GM19328 (cell line): ENCODE data around the gene MRPL42.
"Not testable (repeated sequence)": the region's sequence is repeated elsewhere in the genome, so short reads cannot be mapped to it uniquely, and the experiment has no call there.

Experiments
- ATAC-seq: cut with Tn5 transposase; IDR thresholded peaks from one replicate; pipeline ENCODE4 v1.9.1; 2021; ENCODE audit warnings: mild to moderate bottlenecking, moderate library complexity; ENCODE audit not compliant: unreplicated experiment

Gene MRPL42

DNA sequence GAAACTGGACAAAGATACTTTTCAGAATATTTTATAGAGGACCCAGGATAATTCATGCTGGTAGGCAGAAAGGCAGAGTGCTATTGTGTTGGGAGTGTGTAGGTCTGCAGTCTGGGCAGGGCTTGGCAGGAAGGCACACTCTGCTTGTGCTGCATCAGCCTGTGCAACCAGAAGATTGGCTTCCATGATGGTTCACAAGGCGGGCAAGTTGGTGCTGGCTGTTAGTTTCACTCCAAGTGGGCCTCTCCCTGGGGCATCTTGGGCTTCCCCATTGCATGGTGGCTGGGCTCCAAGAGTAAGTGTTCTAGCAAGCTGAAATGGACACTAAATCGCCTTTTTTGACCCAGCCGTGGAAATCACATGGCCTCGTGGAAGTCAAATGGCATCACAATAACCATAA lies 23.7 kb upstream of the MRPL42 start:
- ATAC-seq = no peak

DNA sequence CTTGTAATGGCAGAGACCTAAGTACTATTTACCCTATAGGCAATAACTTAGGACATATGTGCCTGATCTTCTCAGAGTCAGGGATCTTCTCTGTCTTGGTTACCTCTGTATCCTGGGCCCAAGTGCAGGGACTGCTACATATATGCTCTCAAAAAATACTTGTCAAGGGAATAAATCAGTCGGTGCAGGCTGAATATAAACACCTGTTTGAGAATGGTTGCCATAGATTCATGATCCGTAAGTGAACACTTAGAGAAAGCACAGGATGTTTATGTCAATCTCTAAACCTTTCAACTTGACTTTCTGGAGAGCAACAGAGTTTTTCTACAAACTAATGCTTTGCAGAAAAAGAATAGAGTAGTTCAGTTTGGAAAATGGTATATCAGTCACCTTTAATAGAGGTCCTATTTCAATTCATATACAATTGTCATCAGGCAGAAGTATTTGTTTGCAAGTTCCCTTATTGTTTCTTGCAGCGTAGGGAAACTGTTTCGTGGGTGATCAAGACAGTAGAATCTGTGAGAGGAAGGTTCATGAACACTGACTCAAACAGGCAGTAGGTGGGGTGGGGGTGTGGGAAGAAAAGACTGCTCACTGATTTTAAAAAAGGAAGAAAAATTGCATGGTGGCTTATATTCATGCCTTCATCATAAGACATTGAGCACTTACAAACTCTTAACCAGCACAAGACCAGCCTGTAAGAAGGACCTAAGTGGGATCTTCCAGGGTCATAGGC lies 19.6 kb upstream of the MRPL42 start:
- ATAC-seq = no peak

DNA sequence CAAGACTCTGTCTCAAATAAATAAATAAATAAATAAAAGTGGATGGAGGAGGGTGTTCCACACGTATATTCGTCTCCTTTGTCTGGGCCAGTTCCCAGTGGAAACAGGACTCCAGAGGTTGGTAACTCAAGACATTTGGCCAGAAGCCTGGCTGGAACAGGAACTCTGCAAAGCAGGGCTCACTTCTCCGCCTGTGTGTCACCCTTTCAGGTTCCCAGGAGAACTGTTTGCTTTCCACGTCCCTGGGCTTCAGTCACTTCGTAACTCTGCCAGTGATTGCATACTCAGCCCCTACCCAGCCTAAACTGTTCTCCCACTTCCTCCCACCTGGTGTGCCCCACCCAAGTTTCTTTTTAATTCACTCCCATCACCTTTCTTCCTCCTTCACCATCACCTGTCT lies 18.5 kb upstream of the MRPL42 start:
- ATAC-seq = no peak

DNA sequence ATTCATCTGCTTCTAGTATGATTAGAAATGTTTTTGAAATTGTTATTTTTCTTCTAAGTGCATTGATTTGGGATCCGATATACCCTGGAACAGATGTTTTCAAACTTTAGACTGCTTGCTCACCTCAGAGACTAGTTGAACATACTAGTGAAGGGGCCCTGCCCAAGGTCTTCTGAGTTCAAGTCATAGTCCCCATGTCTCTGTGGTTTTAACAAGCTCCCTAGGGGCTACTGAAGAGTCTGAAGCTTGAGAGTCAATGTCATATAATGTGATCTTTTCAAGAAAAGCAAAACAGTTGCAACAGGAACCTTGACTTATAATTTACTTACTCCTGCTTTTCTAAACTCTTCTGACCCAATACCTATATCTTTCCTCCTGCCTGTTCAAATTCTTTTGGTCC lies 18.0 kb upstream of the MRPL42 start:
- ATAC-seq = no peak

DNA sequence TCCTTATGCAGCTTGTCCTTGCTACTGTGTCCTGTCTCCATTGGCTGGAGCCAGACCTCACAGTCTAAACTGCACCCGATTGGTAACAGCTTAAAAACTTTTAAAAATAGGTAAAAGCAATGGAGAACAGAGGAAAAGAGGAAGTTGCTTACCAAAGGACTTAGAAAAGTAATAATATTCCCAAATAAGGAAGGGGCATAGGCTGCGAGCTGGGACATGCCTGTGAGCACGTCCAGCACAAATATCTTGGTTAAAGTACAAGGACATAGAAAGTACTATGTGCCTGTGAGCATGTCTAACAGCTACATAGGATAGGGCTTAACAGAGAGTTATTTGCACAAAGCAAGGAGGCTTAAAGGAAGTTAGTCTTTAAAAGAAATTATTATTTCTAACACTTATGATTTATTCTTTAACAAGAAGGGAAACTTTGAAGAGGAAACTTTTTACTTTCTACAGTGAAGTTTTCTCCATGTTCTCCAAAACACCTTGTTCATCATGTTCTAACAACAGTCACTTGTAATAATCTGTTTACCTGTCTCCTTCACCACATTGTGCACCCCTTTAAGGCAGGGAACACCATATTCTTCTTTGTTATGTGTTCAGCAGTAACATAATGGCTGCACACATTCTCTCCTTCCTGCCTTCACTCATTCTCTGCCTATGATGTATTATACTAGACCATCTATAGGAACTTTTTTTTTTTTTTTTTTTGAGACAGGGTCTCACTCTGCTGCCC lies 15.7 kb upstream of the MRPL42 start:
- no peak for ATAC-seq

DNA sequence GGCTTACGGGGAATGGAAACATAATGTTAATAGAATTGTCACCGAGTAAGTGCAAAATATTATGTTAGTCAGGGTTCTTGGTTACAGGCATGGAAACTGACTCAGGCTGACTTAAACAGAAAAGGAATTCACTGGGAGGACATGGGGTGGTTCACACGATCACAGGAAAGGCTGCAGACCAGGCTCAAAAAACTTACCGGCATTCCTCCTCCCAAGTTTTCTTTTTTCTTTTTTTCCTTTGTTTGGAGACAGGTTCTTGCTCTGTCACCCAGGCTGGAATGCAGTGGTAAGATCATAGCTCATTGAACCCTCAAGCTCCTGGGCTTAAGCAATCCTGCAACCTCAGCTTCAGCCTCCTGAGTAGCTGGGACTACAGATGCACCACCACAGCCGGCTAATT lies 13.7 kb upstream of the MRPL42 start:
- no peak for ATAC-seq

DNA sequence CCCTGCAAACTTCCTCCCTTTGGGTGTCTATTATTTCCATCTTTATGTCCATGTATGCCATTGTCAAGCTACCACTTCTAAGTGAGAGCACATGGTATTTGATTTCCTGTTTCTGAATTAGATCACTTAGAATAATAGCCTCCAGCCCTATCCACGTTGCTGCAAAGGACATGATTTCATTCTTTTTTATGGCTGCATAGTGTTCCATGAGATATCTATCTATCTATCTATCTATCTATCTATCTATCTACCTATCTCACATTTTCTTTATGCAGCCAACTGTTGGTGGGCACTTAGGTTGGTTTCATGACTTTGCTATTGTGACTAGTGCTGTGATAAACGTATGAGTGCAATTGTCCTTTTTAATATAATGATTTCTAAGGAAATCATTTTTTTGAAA lies 11.2 kb upstream of the MRPL42 start:
- no peak for ATAC-seq

DNA sequence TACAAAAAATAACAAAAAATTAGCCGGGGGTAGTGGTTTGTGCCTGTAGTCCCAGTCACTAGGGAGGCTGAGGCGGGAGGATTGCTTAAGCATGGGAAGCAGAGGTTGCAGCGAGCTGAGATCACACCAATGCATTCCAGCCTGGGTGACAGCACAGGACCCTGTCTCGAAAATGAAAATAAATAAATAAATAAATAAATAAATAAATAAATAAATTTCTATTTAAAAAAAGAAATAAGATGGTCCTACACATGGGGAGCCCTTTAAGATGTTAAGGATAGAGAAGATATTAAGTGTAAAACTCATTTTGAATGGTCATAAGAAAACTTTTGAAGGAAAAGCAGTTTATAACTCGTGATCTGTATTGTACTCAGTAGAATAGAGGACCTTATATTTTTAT lies 8.2 kb upstream of the MRPL42 start:
- no peak for ATAC-seq

DNA sequence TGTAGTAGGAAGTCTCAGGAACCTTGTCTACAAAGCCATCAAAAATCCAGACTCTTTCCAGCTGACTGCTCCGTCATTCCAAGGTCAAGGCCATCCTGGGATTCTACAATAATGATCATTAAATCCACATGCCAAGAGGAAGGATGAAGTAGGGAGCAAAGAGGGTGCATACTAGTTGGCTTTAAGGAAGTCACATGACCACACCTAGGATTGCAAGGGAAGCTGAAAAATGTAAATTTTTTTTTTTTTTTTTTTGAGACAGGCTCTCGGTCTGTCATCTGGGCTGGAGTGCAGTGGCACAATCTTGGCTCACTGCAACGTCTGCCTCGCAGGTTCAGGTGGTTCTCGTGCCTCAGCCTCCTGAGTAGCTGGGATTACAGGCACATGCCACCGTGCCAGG lies 7.3 kb upstream of the MRPL42 start:
- no peak for ATAC-seq

DNA sequence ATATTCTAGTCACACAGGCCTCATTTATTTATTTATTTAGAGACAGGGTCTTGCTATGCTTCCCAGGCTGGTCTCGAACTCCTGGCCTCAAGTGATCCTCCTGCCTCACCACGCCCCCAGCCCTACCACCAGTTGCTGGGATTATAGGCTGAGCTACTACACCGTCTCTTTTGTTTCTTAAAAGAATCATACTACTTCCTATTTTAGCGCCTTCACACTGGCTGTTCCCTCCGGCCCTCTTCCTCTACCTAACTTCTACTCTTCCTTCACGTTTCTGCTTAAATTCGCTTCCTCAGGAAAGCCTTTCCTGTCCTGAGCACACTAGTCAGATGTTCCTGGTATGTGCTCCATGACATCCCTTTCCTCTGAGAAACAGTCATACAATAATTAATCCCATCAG lies 6.4 kb upstream of the MRPL42 start:
- no peak for ATAC-seq

DNA sequence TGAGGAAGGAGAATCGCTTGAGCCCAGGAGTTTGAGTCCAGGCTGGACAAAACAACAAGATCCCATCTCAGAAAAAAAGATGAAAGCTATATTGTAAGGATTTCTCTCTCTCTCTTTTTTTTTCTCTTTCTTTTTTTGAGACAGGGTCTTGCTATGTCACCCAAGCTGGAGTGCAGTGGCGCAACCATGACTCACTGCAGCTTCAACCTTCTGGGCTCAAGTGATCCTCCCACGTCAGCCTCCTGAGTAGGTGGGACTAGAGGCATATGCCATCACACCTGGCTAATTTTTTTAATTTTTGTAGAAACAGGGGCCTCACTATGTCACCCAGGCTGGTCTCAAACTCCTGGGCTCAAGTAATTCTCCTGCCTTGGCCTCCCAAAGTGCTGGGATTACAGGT lies 5.8 kb upstream of the MRPL42 start:
- ATAC-seq = no peak

DNA sequence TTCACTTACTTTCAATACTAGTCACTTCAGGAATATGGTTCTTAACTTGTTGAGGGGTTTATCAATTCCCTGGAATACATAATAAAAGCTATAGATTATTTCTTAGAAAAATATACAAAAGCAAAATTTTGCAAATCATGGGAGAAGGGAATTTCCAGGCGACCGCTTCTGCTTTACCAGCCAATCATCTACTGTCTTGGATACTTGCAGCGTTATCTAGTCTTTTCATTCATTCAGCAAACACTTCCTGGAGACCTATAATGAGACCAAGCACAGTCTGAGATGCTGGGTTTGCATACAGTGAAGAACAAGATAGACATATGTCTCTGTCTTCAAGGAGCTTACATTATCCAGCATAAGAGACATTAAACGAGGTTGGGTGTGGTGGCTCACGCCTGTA lies 1.5 kb upstream of the MRPL42 start:
- no peak for ATAC-seq

DNA sequence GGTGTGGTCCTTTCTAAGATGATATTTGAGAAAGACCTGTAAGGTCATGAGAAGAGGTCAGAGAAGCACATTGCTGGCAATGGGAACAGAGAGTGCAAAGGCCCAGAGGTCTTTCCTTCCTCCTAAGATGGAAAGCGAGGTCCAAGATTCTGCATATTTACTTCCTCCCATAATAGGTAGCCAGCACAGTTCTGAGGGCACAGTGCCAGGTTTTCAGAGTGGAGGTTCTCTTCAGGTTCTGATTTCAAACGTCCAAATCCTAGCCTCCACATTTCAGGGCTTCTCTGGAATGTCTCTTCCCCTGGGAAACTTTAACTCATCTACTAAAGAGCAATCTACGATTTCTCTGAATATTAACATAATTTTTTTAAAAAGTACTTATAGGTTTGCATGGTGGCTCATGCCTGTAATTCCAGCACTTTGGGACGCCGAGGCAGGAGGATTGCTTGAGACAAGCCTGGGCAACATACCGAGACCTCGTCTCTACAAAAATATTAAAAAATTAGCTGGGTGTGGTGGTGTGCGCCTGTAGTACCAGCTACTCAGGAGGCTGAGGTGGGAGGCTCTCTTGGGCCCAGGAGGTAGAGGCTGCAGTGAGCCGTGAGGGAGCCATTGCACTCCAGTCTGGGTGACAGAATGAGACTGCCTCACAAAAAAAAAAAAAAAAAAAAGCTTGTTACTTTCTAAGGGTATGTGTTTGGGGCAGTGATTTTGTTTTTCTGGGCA lies 526 bp upstream of the MRPL42 start:
- no peak for ATAC-seq

DNA sequence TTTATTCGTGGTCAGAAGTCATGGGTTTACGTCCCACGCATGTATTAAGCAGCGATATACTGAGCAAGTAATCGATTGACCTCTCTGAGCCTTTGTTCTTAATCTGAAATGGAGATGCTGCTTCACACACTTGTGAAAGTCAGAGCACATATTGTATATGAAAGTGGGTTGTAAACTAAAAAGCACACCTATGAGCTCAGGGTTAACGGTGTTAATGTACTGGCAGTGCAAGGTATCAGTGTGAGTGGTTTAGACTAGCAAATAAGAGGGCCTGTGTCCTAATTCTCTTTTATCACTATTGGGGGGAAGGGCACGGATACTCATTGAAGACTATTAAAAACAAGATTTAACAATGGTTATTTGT lies 676 bp downstream of the MRPL42 start:
- ATAC-seq = peak; percentile 15

DNA sequence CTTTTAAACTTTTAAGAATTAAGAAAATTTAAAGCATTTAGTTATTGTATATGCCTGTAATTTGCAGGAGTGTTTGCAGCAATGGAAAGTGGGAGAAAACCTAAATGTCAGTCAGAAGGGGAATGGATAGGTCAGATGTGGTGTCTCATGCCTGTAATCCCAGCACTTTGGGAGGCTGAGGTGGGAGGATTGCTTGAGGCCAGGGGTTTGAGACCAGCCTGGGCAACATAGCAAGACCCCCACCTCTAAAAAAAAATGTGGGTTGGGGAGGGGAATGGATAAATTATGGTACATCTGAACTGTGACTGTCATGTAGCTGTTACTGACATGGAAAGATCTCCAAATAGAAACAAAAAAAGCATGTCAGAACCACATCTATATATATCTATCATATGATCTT lies 2.1 kb downstream of the MRPL42 start:
- ATAC-seq = no peak

DNA sequence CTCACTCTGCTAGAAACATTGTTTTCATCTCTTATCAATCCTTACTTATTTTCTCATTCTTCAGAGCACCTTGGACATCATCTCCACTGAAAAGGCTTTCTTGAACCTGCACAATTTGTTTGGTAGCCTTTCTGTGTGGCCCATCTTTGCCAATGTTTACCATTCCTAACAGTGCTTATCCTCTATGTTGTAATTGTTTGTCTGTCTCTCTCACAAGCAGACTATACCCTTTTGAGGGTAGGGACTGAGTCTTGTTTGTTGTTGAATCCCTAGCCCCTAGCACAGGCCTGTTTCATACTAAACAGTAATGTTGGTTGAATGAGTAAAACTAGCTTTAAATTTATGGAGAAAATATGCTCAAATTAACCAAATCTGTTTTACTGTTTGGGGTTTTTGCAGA lies 9.2 kb downstream of the MRPL42 start:
- ATAC-seq = no peak

DNA sequence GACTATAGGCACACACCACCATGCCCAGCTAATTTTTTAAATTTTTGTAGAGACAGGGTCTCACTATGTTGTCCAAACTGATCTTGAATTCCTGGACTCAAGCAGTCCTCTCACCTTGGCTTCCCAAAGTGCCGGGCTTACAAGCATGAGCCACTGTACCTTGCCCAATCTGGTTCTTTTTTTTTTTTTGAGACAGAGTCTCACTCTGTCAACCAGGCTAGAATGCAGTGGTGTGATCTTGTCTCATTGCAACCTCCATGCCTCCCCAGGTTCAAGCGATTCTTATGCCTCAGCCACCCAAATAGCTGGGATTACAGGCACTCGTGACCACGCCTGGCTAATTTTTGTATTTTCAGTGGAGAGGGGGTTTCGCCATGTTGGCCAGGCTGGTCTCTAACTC lies 15.4 kb downstream of the MRPL42 start:
- no peak for ATAC-seq

DNA sequence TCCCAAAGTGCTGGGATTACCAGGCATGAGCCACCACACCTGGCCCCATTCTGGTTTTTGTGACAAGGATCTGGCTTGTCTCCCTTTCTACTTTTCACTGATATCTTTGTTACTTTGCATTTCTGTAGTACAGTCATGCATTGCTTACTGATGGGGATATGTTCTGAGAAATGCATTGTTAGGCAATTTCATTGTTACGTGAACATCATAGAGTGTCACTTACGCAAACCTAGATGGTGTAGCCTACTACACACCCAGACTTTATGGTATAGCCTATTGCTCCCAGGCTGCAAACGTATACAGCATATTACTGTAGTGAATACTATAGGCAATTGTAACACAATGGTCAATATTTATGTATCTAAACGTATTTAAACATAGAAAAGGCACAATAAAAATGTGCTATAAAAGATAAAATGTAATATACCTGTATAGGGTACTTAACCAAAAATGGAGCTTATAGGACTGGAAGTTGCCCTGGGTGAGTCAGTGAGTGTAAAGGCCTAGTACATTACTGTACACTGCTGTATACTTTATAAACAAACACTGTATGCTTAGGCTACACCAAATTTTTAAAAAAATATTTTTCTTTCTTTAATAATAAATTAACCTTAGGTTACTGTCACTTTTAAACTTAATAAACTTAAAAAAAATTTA lies 16.0 kb downstream of the MRPL42 start:
- no peak for ATAC-seq

DNA sequence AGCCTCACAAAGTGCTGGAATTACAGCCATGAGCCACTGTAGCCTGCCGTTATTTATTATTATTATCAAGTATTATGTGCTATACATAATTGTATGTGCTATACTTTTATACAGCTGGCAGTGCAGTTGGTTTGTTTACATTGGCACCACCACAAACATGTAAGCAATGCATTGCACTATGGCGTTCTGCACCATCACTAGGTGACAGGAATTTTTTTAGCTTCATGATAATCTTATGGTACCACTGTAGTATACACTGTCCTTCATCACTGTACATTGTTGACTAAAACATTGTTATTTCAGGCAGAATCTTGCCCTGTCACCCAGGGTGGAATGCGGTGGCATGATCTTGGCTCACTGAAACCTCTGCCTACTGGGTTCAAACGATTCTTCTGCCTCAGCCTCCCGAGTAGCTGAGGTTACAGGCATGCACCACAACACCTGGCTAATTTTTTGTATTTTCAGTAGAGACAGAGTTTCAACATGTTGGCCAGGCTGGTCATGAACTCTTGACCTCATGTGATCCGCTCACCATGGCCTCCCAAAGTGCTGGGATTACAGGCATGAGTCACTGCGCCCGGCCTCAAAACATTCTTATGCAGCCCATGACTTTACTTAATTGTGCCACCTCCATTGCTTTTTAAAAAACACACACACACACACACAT lies 17.1 kb downstream of the MRPL42 start:
- ATAC-seq = no peak

DNA sequence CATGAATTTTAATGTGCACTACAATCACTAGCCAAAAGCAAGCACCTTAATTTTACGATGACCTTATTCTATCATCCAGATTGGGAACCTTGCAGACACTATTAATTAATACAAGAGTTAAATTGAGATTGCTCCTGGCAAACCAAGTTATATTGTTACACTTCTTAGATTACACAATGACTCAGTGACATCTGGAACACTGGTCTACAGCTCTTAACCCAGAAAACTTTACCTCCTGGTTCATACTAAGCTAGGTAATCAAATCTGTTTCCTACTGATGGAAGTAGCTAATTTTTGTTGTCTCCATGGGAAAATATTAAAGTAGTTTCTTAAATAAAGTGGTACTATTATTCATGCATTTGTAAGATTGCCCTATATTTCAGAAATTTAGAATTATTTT lies 25.5 kb downstream of the MRPL42 start:
- ATAC-seq = not testable (repeated sequence)

DNA sequence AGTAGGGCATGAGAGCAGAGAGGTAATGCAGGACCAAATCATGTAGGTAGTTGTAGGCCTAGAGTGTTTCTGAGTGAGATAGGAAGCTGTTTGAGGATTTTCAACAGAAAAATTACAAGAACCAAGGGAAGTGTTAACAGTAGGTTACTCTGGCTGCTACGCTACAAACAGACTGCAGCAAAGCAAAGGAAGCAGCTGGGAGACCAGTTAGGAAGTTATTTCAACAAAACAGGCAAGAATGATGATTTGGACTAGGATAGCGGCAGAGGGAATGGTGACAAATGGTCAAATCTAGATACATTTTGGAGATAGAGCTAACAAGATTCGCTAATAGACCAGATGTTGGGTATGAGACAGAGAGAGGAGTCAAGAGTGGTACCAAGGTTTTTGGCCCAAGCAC lies 26.8 kb downstream of the MRPL42 start:
- no peak for ATAC-seq
